NCI-H1694 treated with DMSO at 0.1 percent for 48 hours (cell line): Measurements from ENCODE around the gene E2F3.

Experiments used
- DNase-seq: peaks from one replicate; lab custom pipeline; 2025; lab: John Stamatoyannopoulos, UW

Gene E2F3

GRCh38 chr6:20533746-20534294 lies 132.1 kb downstream of the E2F3 start:
- no peak for DNase-seq

- DNase-seq: peak; percentile 74
Observed at GRCh38 chr6:20534295-20535262, 132.9 kb downstream of the E2F3 start, which contains the start of gene CDKAL1. Gene CDKAL1, plus strand, starts transcription at chr6:20534457. Its CDS starts 11,894 bp downstream, at chr6:20546351.

DNA sequence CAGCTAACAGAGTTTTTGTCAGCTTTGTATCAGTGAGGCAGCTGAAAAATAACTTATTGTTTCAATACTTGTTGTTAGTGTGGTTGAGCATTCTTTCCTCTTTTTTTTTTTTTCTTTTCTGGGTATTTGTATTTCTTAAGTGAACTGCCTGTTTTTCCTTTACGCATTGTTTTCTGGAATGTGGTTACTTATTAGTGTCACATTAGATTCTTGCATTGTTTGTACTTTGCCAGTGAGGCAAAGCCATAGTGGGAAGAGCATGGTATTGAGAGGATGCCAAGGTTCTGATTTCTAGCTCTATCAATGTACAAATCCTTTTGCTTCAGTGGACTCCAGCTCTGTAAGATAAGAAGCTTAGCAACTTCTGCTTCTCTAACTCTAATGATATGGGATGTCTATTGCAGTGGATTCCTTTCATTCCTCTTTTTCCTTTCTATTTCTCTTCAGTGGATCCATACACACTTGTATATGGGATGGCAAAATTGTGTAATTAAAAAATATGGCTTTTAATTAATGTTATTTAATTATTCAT lies 136.5 kb downstream of the E2F3 start:
- no peak for DNase-seq

- no peak for DNase-seq
Observed at GRCh38 chr6:20538907-20539306, 137.2 kb downstream of the E2F3 start.

DNA sequence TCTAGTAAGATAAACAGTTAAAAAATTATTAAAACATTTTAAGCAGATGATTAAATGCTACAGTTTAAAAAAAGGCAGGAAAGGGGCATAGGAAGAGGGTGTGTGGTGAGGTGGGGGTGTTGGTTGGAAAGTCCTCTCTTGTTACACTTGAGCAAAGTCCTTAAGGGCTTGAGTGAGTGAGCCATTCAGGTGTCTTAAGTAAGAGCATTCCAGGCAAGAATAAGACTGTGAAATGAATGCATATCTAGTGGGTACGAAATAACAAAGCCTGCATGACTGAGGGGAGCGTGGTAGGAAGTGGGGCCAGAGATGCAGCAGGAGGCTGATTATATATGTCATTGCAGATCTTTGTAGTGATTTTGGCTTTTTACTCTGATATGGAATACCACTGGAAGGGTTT lies 137.7 kb downstream of the E2F3 start:
- DNase-seq: no peak

DNA sequence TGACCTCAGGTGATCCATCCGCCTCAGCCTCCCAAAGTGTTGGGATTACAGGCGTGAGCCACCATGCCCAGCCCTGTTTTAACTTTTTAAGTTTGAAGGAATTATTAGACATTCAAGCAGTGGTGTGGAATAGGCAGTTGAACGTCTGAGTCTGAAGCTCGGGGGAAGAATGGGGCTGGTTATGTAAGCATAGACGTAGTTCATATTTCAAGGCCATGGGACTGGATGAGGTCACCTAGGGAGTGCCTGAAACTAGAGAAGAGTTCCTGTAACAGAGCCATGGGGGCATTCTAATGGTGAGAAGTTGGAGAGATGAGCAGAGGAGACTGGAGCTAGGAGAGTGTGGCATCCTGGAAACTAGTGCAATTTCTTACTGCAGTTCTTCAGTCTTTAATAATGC lies 139.0 kb downstream of the E2F3 start:
- DNase-seq: no peak

GRCh38 chr6:20541382-20541781 lies 139.7 kb downstream of the E2F3 start:
- no peak for DNase-seq

DNA sequence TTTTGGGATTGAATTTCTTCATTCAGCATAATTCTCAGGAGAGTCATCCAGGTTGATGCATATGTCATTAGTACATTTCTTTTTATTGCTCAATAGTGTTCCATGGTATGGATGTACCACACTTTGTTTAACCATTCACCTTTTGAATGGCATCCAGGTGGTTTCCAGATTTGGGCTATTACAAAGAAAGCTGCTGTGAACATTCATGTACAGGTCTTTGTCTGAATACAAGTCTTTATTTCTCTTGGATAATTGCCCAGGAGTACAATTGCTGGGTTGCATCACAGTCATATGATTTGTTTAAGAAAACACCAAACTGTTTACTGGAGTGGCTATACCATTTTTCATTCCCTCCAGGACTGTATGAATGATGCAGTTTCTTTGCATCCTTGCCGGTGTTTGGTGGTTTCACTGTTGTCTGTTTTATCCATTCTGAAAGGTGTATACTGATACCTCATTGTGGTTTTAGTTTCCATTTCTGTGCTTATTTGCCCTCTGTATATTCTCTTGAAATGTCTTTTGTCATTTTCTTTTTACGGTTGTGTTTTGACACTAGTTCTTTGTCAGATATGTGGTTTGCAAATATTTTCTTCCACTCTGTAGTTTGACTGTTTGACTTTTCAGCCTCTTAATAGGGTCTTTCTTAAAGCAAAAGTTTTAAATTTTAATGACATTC lies 141.4 kb downstream of the E2F3 start:
- DNase-seq: no peak
